Adrenal gland (tissue), 12 donors: ENCODE data around the gene MRPL1. TPM values are rescaled to one million over a fixed set of nuclear protein-coding genes. Genes with fewer than 3 reads are reported as not detected.

Source experiments
- DNase-seq, 7 donors: peaks; one replicate each; pipeline ENCODE4 v3.0.0-alpha.2; 2019 to 2020
- H3K27ac ChIP-seq, 5 donors: fragments of 200-600 bp; sonication (generic) in 4 of 5; 1 replicate in 3 of 5; 2 replicates in 2 of 5; pipeline versions ENCODE4 v1.5.1 to v1.8.0; 2016 to 2020; ENCODE audit warnings: mild to moderate bottlenecking in 1 of 5
- H3K27me3 ChIP-seq: fragments of 200-600 bp; 2 replicates; pipeline ENCODE4 v1.8.0; 2021
- H3K36me3 ChIP-seq, 2 donors: fragments of 200-600 bp; replicated peaks in 1 of 2; 1 replicate in 1 of 2; 2 replicates in 1 of 2; pipeline versions ENCODE4 v1.5.1 to v1.8.0; 2018 to 2022
- H3K4me1 ChIP-seq, 2 donors: fragments of 200-600 bp; replicated peaks in 1 of 2; 1 replicate in 1 of 2; 2 replicates in 1 of 2; pipeline versions ENCODE4 v1.5.1 to v1.8.0; 2018 to 2021
- H3K4me3 ChIP-seq, 4 donors: fragments of 200-600 bp; sonication (generic) in 3 of 4; one replicate each; pipeline ENCODE4 v1.5.1; 2016 to 2018
- H3K9me3 ChIP-seq, 3 donors: fragments of 200-600 bp; sonication (generic) in 1 of 3; replicated peaks in 1 of 3; 1 replicate in 2 of 3; 2 replicates in 1 of 3; pipeline versions ENCODE4 v1.5.1 to v1.8.0; 2016 to 2021
- CTCF ChIP-seq, 6 experiments: fragments of 450-650 bp in 4 of 6; fragments of 200-600 bp in 2 of 6; sonication (generic) in 1 of 6; IDR thresholded peaks; 1 replicate in 5 of 6; 2 replicates in 1 of 6; pipeline versions ENCODE4 v1.5.1 to v1.8.0; 2016 to 2021; ENCODE audit warnings: antibody characterized with exemption in 6 of 6, mild to moderate bottlenecking in 2 of 6, moderate library complexity in 1 of 6
- POLR2A ChIP-seq, 2 donors: fragments of 450-650 bp; IDR thresholded peaks; one replicate each; pipeline ENCODE4 v1.6.1; 2017; ENCODE audit warnings: antibody characterized with exemption in 2 of 2, mild to moderate bottlenecking in 2 of 2, moderate library complexity in 1 of 2
- WGBS, 4 donors: extraction: QIAGEN DNeasy Blood & Tissue Kit in 2 of 4; methylation state at CpG; one replicate each; pipeline versions ENCODE4 v1.1.5 to v1.1.7; 2013 to 2017; 5-methylcytosine and 5-hydroxymethylcytosine counted together
- intact Hi-C, 2 donors: fragments of 100-400 bp; cut with DNase I; formaldehyde crosslinking; loops; one replicate each; pipeline versions ENCODE4 v1.14.1 to v1.15.0; 2022 to 2023
- polyA plus RNA-seq, 3 donors: library from polyadenylated mRNA; stranded (reverse); fragments of 200-250 nt in 2 of 3; fragments of 350-450 nt in 1 of 3; fragmentation: Illumina TruSeq in 1 of 3; extraction: RNeasy Lipid Tissue Mini Kit (QIAGEN cat#74804) in 1 of 3; gene quantifications; one replicate each; pipeline ENCODE4 v1.2.3, GENCODE V29; 2013 to 2014
- total RNA-seq, 9 donors: library from RNA; depleted of rRNA in 4 of 9; stranded (reverse); fragments of >200 nt in 4 of 9; fragments of 120-200 nt in 1 of 9; fragmentation: NEBNext Ultra II Directional in 1 of 9; extraction: Animal tissue kit (Norgen Biotek cat#: 25700) in 1 of 9; gene quantifications; one replicate each; pipeline versions ENCODE4 v1.1.0 to v1.2.4, GENCODE V29; 2013 to 2023
- donor health status: healthy with polysubstance abuse.
- donor health status: Bipolar disorder and iron deficiency.
- donor health status: DM: yes; HTN: yes; CAD: no.
- donor health status: DM: no; HTN: no; CAD: no.
- donor health status: DM: no; HTN: no; CAD: no.
- donor health status: DM: yes; HTN: yes; CAD: no.

Gene MRPL1
- total and polyA plus RNA-seq, 12 donors: 14.3 to 65.3 (median 30.2) TPM

DNA sequence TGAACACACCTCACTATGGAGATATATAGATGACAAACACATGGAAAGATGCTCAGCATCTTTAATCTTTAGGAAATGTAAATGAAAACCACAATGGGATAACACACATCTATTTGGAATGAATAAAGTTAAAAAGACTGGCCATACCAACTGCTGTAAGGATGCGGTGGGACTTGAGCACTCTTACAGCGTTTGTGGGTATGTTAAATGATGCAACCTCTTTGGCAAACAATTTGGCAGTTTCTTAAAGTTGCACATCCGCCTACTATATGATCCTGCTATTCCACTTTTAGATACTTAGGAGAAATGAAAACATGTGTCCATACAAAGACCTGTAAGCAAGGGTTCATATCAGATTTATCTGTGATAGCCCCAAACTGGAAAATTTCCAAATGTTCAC, 50.7 kb downstream of the MRPL1 start:
- Histone ChIP-seq H3K27ac (no peak overlapping the region), H3K27me3 (no peaks in the 10 kb centered on the region), H3K4me3 (no peak overlapping the region), H3K9me3 (no peaks in the 10 kb centered on the region), H3K36me3 (no peaks in the 10 kb centered on the region), H3K4me1 (no peaks in the 10 kb centered on the region)
- no peak for TF ChIP-seq POLR2A (IDR thresholded peaks at IDR 0.05)
- TF ChIP-seq CTCF (IDR thresholded peaks at IDR 0.05): no peak
- DNase-seq: no peak
- WGBS, 4 donors: 82 to 91% (median 89%) methylated on average over 3 of the region's 3 CpGs
- intact Hi-C loops: no loop called here

DNA sequence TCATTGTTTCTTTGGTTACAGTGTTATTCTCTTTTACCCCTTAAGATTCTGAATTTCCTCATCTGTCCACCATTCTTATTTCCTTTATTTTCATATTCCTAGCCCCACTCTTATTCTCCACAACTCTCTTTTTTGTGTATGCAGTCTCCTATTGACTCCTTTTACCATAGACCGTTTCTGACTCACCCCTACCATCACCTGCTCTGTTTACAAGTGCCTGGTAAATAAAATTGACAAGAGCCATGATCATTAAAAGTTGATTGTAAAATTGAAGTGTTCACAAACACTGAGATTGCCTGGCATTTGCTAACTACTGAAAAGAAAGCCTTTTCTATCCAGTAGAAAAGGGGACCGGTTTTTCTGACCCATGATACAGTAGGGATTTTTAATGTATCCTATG, 54.4 kb downstream of the MRPL1 start:
- no peaks in the 10 kb centered on the region for H3K36me3 ChIP-seq
- intact Hi-C loops: no loop called here
- no peak for DNase-seq
- no peaks in the 10 kb centered on the region for H3K27me3 ChIP-seq
- H3K9me3 ChIP-seq: no peaks in the 10 kb centered on the region
- no peak overlapping the region for H3K27ac ChIP-seq
- WGBS, 4 donors: 86 to 98% (median 95%) methylated on average over 2 of the region's 2 CpGs
- no peak for TF ChIP-seq CTCF (IDR thresholded peaks at IDR 0.05)
- TF ChIP-seq POLR2A (IDR thresholded peaks at IDR 0.05): no peak
- H3K4me3 ChIP-seq: no peak overlapping the region
- H3K4me1 ChIP-seq: no peaks in the 10 kb centered on the region

DNA sequence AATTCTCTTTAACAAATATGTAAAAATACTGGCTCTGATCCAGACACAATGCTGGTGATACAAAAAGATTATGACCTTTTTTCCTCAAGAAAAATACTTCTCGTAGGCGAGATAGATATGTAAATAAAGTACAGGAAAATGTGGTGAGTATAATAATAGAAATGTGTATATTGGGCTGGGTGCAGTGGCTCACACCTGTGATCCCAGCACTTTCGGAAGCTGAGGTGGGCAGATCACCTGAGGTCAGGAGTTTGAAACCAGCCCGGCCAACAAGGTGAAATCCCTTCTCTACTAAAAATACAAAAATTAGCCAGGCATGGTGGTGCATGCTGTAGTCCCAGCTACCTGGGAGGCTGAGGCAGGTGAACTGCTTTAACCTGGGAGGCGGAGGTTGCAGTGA, 55.0 kb downstream of the MRPL1 start:
- Histone ChIP-seq H3K27ac (no peak overlapping the region), H3K36me3 (no peaks in the 10 kb centered on the region), H3K27me3 (no peaks in the 10 kb centered on the region), H3K4me3 (no peak overlapping the region), H3K9me3 (no peaks in the 10 kb centered on the region), H3K4me1 (no peaks in the 10 kb centered on the region)
- intact Hi-C loops: no loop called here
- DNase-seq: no peak
- TF ChIP-seq POLR2A (IDR thresholded peaks at IDR 0.05): no peak
- TF ChIP-seq CTCF (IDR thresholded peaks at IDR 0.05): no peak
- WGBS, 4 donors: 79 to 98% (median 88%) methylated on average over 5 of the region's 5 CpGs

GRCh38 chr4:77920371-77920770, 57.7 kb downstream of the MRPL1 start:
- Histone ChIP-seq H3K4me1 (no peaks in the 10 kb centered on the region), H3K4me3 (no peak overlapping the region), H3K27ac (no peak overlapping the region), H3K36me3 (no peaks in the 10 kb centered on the region), H3K9me3 (peaks cover 0 to 2% (median 0%) of the 10 kb centered on the region in 3 donors), H3K27me3 (no peaks in the 10 kb centered on the region)
- intact Hi-C loops: no loop called here
- TF ChIP-seq CTCF (IDR thresholded peaks at IDR 0.05): no peak
- TF ChIP-seq POLR2A (IDR thresholded peaks at IDR 0.05): no peak
- no peak for DNase-seq
- WGBS, 4 donors: 79 to 89% (median 82%) methylated on average over 3 of the region's 3 CpGs
